CD4-positive, alpha-beta T cell (primary cell): Measurements from ENCODE around the gene ESRRG. TPM values are rescaled to one million over a fixed set of nuclear protein-coding genes. Genes with fewer than 3 reads are reported as not detected.

Experiments used
- ATAC-seq: fragments of 200-7000 bp; cut with Tn5 transposase; one replicate; pipeline ENCODE4 v1.10.0; 2022; ENCODE audit warnings: mild to moderate bottlenecking; ENCODE audit not compliant: poor library complexity
- CTCF ChIA-PET: fragments of 350-600 bp; sonication (Branson Sonifier 250); formaldehyde crosslinking; loops from one replicate; lab custom pipeline; 2021; ENCODE audit warnings: antibody characterized with exemption, inconsistent platforms; lab: Charles Lee
- POLR2A ChIA-PET: fragments of 350-600 bp; sonication (Branson Sonifier 250); formaldehyde crosslinking; loops from one replicate; lab custom pipeline; 2021; ENCODE audit warnings: antibody characterized with exemption, inconsistent platforms; lab: Charles Lee
- DNase-seq, 14 experiments: peaks; one replicate each; pipeline ENCODE4 v3.0.0-alpha.2; 2013 to 2020; ENCODE audit warnings: mixed read lengths in 2 of 14
- H3K27ac ChIP-seq, 2 donors: one replicate each; pipeline versions ENCODE4 v1.5.1 to v1.7.0; 2013; ENCODE audit warnings: low read length in 2 of 2, low read depth in 1 of 2, mild to moderate bottlenecking in 1 of 2
- H3K27me3 ChIP-seq, 2 experiments: 1 replicate in 1 of 2; 2 replicates in 1 of 2; pipeline versions ENCODE4 v1.6.1 to v1.7.0; 2013; ENCODE audit warnings: low read length in 2 of 2, control low read depth in 1 of 2, mild to moderate bottlenecking in 1 of 2, moderate library complexity in 1 of 2; ENCODE audit not compliant: insufficient read depth in 2 of 2, control insufficient read depth in 1 of 2
- H3K36me3 ChIP-seq: one replicate; pipeline ENCODE4 v1.6.1; 2013; ENCODE audit warnings: low read length, control low read depth; ENCODE audit not compliant: insufficient read depth
- H3K4me1 ChIP-seq: one replicate; pipeline ENCODE4 v1.6.1; 2013; ENCODE audit warnings: low read length, control low read depth; ENCODE audit not compliant: insufficient read depth
- H3K4me3 ChIP-seq: one replicate; pipeline ENCODE4 v1.5.1; 2013; ENCODE audit warnings: mild to moderate bottlenecking, low read length, moderate library complexity
- H3K9me3 ChIP-seq, 2 experiments: 1 replicate in 1 of 2; 2 replicates in 1 of 2; pipeline versions ENCODE4 v1.6.1 to v1.7.0; 2013; ENCODE audit warnings: low read length in 2 of 2, mild to moderate bottlenecking in 2 of 2, control low read depth in 1 of 2, moderate library complexity in 1 of 2; ENCODE audit not compliant: control insufficient read depth in 1 of 2, insufficient read depth in 1 of 2
- H3K27ac Mint-ChIP-seq: one replicate; pipeline ENCODE4 v1.8.0; 2020; ENCODE audit warnings: mixed read lengths
- H3K27me3 Mint-ChIP-seq: one replicate; pipeline ENCODE4 v1.8.0; 2021; ENCODE audit warnings: mixed read lengths
- H3K36me3 Mint-ChIP-seq: one replicate; pipeline ENCODE4 v1.8.0; 2021; ENCODE audit warnings: low read depth, mixed read lengths
- H3K4me1 Mint-ChIP-seq: one replicate; pipeline ENCODE4 v1.8.0; 2021; ENCODE audit warnings: low read depth, mixed read lengths
- H3K4me3 Mint-ChIP-seq: one replicate; pipeline ENCODE4 v1.8.0; 2020; ENCODE audit warnings: mild to moderate bottlenecking, mixed read lengths
- H3K9me3 Mint-ChIP-seq: one replicate; pipeline ENCODE4 v1.8.0; 2020; ENCODE audit warnings: mixed read lengths
- intact Hi-C, 2 experiments: fragments of 100-400 bp; cut with DNase I in 1 of 2; cut with micrococcal nuclease in 1 of 2; formaldehyde crosslinking; loops; one replicate each; pipeline versions ENCODE4 v1.15.1 to v1.9.0; 2023 to 2025; cut with DNase I, micrococcal nuclease
- total RNA-seq, 174 experiments: library from RNA in 2 of 174; stranded (reverse) in 2 of 174; gene quantifications; one replicate each; pipeline ENCODE4 v1.2.3 and lab custom pipeline; 2021 to 2026
- TF ChIP-seq, protein P1 (sequence below): fragments of 200-600 bp; IDR thresholded peaks from one replicate; pipeline ENCODE4 v1.8.0; 2022; ENCODE audit warnings: antibody characterized with exemption, mild to moderate bottlenecking

The ESRRG gene
- total RNA-seq, 2 experiments from 2014 or later: not detected

DNA sequence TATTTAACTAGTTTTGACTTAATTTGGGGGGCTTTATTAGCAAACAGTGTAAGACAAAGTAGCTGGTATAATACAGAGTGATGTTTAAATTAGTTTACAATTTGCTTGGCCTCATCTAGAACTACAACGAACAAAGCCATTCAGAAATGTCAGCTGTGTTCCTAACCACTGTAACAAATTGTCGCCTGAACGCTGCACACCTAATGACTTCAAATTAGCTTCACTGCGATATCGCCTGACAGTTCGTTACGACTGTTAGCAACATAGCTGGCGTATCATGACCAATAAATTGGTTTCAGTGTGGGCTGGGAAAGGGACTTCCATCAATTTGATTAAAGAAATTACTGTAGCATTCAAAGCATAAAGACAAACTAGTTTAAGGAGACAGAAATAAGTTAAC, 160.1 kb downstream of the ESRRG start:
- no peak for DNase-seq
- Histone ChIP-seq H3K27me3 (no peaks in the 10 kb centered on the region), H3K4me3 (no peak overlapping the region), H3K36me3 (no peaks in the 10 kb centered on the region), H3K9me3 (no peaks in the 10 kb centered on the region), H3K4me1 (no peaks in the 10 kb centered on the region), H3K27ac (no peak overlapping the region)
- no peaks in the 10 kb centered on the region for H3K27me3 Mint-ChIP-seq
- CTCF ChIA-PET: no interaction called here
- intact Hi-C loops: no loop called here
- H3K4me3 Mint-ChIP-seq: no peak overlapping the region
- no peak for ATAC-seq
- TF ChIP-seq, protein P1, sequence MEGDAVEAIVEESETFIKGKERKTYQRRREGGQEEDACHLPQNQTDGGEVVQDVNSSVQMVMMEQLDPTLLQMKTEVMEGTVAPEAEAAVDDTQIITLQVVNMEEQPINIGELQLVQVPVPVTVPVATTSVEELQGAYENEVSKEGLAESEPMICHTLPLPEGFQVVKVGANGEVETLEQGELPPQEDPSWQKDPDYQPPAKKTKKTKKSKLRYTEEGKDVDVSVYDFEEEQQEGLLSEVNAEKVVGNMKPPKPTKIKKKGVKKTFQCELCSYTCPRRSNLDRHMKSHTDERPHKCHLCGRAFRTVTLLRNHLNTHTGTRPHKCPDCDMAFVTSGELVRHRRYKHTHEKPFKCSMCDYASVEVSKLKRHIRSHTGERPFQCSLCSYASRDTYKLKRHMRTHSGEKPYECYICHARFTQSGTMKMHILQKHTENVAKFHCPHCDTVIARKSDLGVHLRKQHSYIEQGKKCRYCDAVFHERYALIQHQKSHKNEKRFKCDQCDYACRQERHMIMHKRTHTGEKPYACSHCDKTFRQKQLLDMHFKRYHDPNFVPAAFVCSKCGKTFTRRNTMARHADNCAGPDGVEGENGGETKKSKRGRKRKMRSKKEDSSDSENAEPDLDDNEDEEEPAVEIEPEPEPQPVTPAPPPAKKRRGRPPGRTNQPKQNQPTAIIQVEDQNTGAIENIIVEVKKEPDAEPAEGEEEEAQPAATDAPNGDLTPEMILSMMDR: no peak
- no peaks in the 10 kb centered on the region for H3K36me3 Mint-ChIP-seq
- POLR2A ChIA-PET: no interaction called here
- H3K4me1 Mint-ChIP-seq: no peaks in the 10 kb centered on the region
- no peak overlapping the region for H3K27ac Mint-ChIP-seq
- no peaks in the 10 kb centered on the region for H3K9me3 Mint-ChIP-seq

- CTCF ChIA-PET: no interaction called here
- no peaks in the 10 kb centered on the region for H3K36me3 ChIP-seq
- POLR2A ChIA-PET: no interaction called here
- Mint-ChIP-seq H3K4me1 (no peaks in the 10 kb centered on the region), H3K36me3 (no peaks in the 10 kb centered on the region), H3K27ac (no peak overlapping the region), H3K27me3 (no peaks in the 10 kb centered on the region), H3K9me3 (no peaks in the 10 kb centered on the region), H3K4me3 (no peak overlapping the region)
- no peak overlapping the region for H3K4me3 ChIP-seq
- H3K27ac ChIP-seq: no peak overlapping the region
- intact Hi-C loops: no loop called here
- ATAC-seq: no peak
- TF ChIP-seq, protein P1: no peak
- H3K9me3 ChIP-seq: no peaks in the 10 kb centered on the region
- no peaks in the 10 kb centered on the region for H3K27me3 ChIP-seq
- H3K4me1 ChIP-seq: no peaks in the 10 kb centered on the region
- no peak for DNase-seq
Measured at GRCh38 chr1:216562383-216562782, 160.8 kb downstream of the ESRRG start.

GRCh38 chr1:216560527-216560926, 162.7 kb downstream of the ESRRG start:
- Histone ChIP-seq H3K36me3 (no peaks in the 10 kb centered on the region), H3K27me3 (no peaks in the 10 kb centered on the region), H3K27ac (no peak overlapping the region), H3K9me3 (no peaks in the 10 kb centered on the region), H3K4me3 (no peak overlapping the region), H3K4me1 (no peaks in the 10 kb centered on the region)
- H3K27me3 Mint-ChIP-seq: no peaks in the 10 kb centered on the region
- no peak for ATAC-seq
- H3K9me3 Mint-ChIP-seq: no peaks in the 10 kb centered on the region
- intact Hi-C loops: no loop called here
- H3K36me3 Mint-ChIP-seq: no peaks in the 10 kb centered on the region
- TF ChIP-seq, protein P1: no peak
- H3K27ac Mint-ChIP-seq: no peak overlapping the region
- no peak for DNase-seq
- POLR2A ChIA-PET: no interaction called here
- CTCF ChIA-PET: no interaction called here
- no peaks in the 10 kb centered on the region for H3K4me1 Mint-ChIP-seq
- H3K4me3 Mint-ChIP-seq: no peak overlapping the region
